ENCODE data around the gene C16orf82.

C16orf82 gene

DNA sequence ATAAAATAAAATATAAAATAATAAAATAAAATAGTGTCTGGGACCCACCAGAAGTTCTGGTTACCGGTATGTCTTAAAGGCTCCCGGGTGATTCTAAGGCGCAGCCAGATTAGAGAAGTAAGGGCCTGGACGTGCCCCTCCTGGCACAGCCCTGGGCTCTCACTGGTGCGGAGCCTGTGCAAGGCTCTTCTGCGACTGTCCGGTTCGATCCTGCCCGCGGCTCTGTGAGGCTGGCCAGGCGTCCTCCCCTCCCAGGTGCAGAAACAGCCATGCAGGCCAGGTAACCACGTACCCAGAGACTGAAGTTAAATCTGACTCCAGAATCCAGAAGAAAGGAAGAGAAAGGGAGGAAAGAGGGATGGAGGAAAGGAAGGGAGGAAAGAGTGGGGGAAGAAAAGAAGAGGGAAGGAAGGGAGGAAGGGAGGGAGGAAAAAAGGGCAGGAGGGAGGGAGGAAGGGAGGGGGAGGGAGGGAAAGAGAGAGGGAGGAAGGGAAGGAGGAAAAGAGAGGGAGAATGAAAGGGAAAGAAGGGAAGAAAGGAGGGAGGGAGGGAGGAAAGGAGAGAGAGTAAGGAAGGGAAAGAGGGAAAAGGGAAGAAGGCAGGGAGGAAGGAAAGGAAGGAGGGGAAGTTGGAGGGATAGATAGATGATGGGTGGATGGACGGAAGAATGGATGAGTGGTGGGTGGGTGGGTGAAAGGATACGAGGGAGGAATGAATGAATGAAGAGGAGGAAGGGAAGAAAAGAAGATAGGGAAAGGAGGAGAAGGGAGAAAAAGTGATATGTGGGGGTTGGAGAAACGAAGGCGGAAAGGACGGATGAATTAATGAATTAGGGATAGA lies 42.3 kb downstream of the C16orf82 start:
- Histone ChIP-seq H2AFZ (ENCODE audit: low read depth, low read length) (peak overlapping the region; percentile 75), H3K27me3 (ENCODE audit: insufficient read depth, low read length, poor library complexity) (peaks cover 10% of the 10 kb centered on the region)
- no peak for DNase-seq

DNA sequence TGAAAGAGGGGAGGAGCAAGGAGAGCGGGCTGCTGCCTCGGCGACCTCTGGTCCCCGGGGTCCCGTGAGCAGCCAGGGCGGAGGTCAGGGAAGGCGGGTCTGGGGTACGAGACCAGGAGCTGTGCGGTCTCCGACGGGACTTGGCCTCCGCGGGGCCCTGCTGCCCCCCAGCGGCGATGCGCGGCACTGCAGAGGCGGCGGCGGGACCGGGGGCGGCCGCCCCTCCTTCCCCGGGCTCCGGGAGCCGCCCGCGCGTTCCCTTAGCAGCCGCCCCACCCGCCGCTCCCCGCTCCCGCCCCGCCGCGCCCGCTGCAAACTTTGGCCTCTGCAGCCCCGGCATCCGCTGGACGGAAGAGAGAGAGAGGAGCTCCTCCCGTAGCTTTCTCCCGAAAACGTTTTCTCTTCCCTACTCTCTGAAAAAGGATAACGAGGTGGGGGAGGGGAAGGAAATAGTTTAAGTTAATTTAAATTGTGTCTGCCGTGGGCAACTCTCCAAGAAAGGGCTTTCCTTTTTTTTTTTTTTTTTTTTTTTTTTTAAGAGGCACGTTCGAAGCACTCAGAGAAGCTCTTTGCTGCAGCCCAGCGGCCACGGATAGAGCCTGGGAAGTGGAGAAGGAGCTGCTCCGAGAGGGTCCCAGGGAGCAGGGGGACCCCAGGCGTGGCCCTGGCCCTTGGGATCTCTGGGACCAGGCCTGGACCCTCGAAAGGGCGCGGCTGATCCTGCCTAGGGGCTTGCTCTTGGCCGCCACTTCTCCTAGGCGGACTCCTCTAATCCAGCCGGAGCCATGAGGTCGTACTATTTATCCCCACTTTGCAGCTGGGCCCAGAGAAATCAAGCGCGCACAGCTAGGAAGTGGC lies 43.2 kb downstream of the C16orf82 start:
- H2AFZ ChIP-seq (ENCODE audit: low read depth, low read length), result peak overlapping the region; percentile 79
- peak overlapping the region; percentile 87 for H3K4me2 ChIP-seq (ENCODE audit: insufficient read depth, low read length)
- no peak overlapping the region for H3K27ac ChIP-seq (ENCODE audit: low read length)
- TF ChIP-seq EZH2 (IDR thresholded peaks at IDR 0.05; ENCODE audit: borderline replicate concordance, low read depth, low read length, severe bottlenecking), result no peak
- TF ChIP-seq, protein P1, sequence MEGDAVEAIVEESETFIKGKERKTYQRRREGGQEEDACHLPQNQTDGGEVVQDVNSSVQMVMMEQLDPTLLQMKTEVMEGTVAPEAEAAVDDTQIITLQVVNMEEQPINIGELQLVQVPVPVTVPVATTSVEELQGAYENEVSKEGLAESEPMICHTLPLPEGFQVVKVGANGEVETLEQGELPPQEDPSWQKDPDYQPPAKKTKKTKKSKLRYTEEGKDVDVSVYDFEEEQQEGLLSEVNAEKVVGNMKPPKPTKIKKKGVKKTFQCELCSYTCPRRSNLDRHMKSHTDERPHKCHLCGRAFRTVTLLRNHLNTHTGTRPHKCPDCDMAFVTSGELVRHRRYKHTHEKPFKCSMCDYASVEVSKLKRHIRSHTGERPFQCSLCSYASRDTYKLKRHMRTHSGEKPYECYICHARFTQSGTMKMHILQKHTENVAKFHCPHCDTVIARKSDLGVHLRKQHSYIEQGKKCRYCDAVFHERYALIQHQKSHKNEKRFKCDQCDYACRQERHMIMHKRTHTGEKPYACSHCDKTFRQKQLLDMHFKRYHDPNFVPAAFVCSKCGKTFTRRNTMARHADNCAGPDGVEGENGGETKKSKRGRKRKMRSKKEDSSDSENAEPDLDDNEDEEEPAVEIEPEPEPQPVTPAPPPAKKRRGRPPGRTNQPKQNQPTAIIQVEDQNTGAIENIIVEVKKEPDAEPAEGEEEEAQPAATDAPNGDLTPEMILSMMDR (IDR thresholded peaks at IDR 0.05; ENCODE audit: borderline replicate concordance, extremely low read depth, low read length, poor library complexity, severe bottlenecking), result peak; percentile 87
- H3K36me3 ChIP-seq (ENCODE audit: insufficient read depth, low read length), result no peaks in the 10 kb centered on the region
- peak overlapping the region in 1 of 2 experiments; percentile 57; a peak in 3 of 4 replicates for H3K4me3 ChIP-seq (ENCODE audit: low read depth in 1 of 2, low read length in 2 of 2)
- no peaks in the 10 kb centered on the region for H3K9me3 ChIP-seq (ENCODE audit: insufficient read depth, low read length, severe bottlenecking)
- ATAC-seq (ENCODE audit: insufficient read depth, low read depth) (peak; percentile 92), DNase-seq (peak; percentile 84)
- no peaks in the 10 kb centered on the region for H4K20me1 ChIP-seq (ENCODE audit: insufficient read depth, low read length)
- H3K9ac ChIP-seq (ENCODE audit: low read depth, low read length), result peak overlapping the region; percentile 44; the same call in 1 of the 2 replicates
- no peaks in the 10 kb centered on the region for H3K79me2 ChIP-seq (ENCODE audit: insufficient read depth, low read length)
- peaks cover 10% of the 10 kb centered on the region for H3K27me3 ChIP-seq (ENCODE audit: insufficient read depth, low read length, poor library complexity)
- H3K4me1 ChIP-seq (ENCODE audit: insufficient read depth, low read length), result peaks cover 16% of the 10 kb centered on the region

More for the DNA sequence above, 42.3 kb downstream of the C16orf82 start:
- no peaks in the 10 kb centered on the region for H3K79me2 ChIP-seq (ENCODE audit: insufficient read depth, low read length)
- no peak for ATAC-seq (ENCODE audit: insufficient read depth, low read depth)
- H3K4me3 ChIP-seq (ENCODE audit: low read depth in 1 of 2, low read length in 2 of 2), result peak overlapping the region in 1 of 2 experiments; percentile 57; a peak in 2 of 4 replicates
- H3K36me3 ChIP-seq (ENCODE audit: insufficient read depth, low read length), result no peaks in the 10 kb centered on the region
- H3K4me2 ChIP-seq (ENCODE audit: insufficient read depth, low read length), result peak overlapping the region; percentile 87
- no peak overlapping the region for H3K27ac ChIP-seq (ENCODE audit: low read length)
- no peak for TF ChIP-seq EZH2 (IDR thresholded peaks at IDR 0.05; ENCODE audit: borderline replicate concordance, low read depth, low read length, severe bottlenecking)
- TF ChIP-seq, protein P1 (IDR thresholded peaks at IDR 0.05; ENCODE audit: borderline replicate concordance, extremely low read depth, low read length, poor library complexity, severe bottlenecking), result no peak
- H4K20me1 ChIP-seq (ENCODE audit: insufficient read depth, low read length), result no peaks in the 10 kb centered on the region
- H3K4me1 ChIP-seq (ENCODE audit: insufficient read depth, low read length), result peaks cover 16% of the 10 kb centered on the region
- H3K9ac ChIP-seq (ENCODE audit: low read depth, low read length), result peak overlapping the region; percentile 44; the same call in 1 of the 2 replicates
- no peaks in the 10 kb centered on the region for H3K9me3 ChIP-seq (ENCODE audit: insufficient read depth, low read length, severe bottlenecking)

DNA sequence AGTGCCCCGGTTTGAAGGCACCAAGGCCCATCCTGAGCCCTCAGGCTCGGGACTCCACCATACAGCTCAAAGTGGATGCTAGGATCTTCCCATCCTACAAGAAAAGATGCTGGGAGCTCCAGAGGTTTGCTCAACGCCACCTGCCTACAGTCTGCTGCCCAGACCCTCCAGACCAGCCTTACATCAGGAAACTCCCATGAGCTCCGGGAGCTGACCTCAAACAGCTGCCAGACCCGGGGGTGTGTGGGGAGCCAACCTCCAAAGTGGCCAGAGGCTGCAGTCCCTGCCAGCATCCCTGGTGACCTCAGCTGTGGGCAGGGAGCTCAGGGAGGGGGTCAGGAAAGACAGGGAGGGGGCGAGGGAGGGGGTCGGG lies 43.8 kb downstream of the C16orf82 start:
- no peak overlapping the region for H3K4me3 ChIP-seq (ENCODE audit: low read depth in 1 of 2, low read length in 2 of 2)
- no peak for TF ChIP-seq EZH2 (IDR thresholded peaks at IDR 0.05; ENCODE audit: borderline replicate concordance, low read depth, low read length, severe bottlenecking)
- TF ChIP-seq, protein P1 (IDR thresholded peaks at IDR 0.05; ENCODE audit: borderline replicate concordance, extremely low read depth, low read length, poor library complexity, severe bottlenecking), result no peak
- H3K27me3 ChIP-seq (ENCODE audit: insufficient read depth, low read length, poor library complexity), result peaks cover 10% of the 10 kb centered on the region
- peak overlapping the region; percentile 44; the same call in 1 of the 2 replicates for H3K9ac ChIP-seq (ENCODE audit: low read depth, low read length)
- DNase-seq (no peak), ATAC-seq (ENCODE audit: insufficient read depth, low read depth) (no peak)
- H3K9me3 ChIP-seq (ENCODE audit: insufficient read depth, low read length, severe bottlenecking), result no peaks in the 10 kb centered on the region
- peaks cover 16% of the 10 kb centered on the region for H3K4me1 ChIP-seq (ENCODE audit: insufficient read depth, low read length)
- no peak overlapping the region for H3K27ac ChIP-seq (ENCODE audit: low read length)
- H3K36me3 ChIP-seq (ENCODE audit: insufficient read depth, low read length), result no peaks in the 10 kb centered on the region
- H3K79me2 ChIP-seq (ENCODE audit: insufficient read depth, low read length), result no peaks in the 10 kb centered on the region
- peak overlapping the region; percentile 87; the same call in 1 of the 2 replicates for H3K4me2 ChIP-seq (ENCODE audit: insufficient read depth, low read length)
- H2AFZ ChIP-seq (ENCODE audit: low read depth, low read length), result peak overlapping the region; percentile 79; the same call in 1 of the 2 replicates
- H4K20me1 ChIP-seq (ENCODE audit: insufficient read depth, low read length), result no peaks in the 10 kb centered on the region

Data from DND-41 (cell line).